COLO829 (cell line): ENCODE data around the gene ROCK2.

Experiments used
- DNase-seq: peaks from one replicate; pipeline ENCODE4 v3.0.0; 2012; ENCODE audit warnings: low spot score

The ROCK2 gene

GRCh38 chr2:11344342-11344955 lies at the start of gene ROCK2:
ROCK2 (minus strand) TSS chr2:11344636; CDS start chr2:11344136, 500 bp downstream.
- peak; percentile 73 for DNase-seq

GRCh38 chr2:11393711-11394236 lies 49.3 kb upstream of the ROCK2 start:
- DNase-seq = no peak

GRCh38 chr2:11391942-11392266 lies 47.5 kb upstream of the ROCK2 start:
- no peak for DNase-seq

GRCh38 chr2:11390399-11390658 lies 45.9 kb upstream of the ROCK2 start:
- DNase-seq = no peak

GRCh38 chr2:11389551-11390398 lies 45.3 kb upstream of the ROCK2 start:
- no peak for DNase-seq

- DNase-seq = no peak
Measured at GRCh38 chr2:11389052-11389420, 44.6 kb upstream of the ROCK2 start.

GRCh38 chr2:11388262-11389051 lies 44.0 kb upstream of the ROCK2 start:
- DNase-seq = no peak

- no peak for DNase-seq
Measured at GRCh38 chr2:11387843-11388242, 43.4 kb upstream of the ROCK2 start.

GRCh38 chr2:11387100-11387390 lies 42.6 kb upstream of the ROCK2 start:
- no peak for DNase-seq

- DNase-seq = no peak
Measured at GRCh38 chr2:11385847-11386246, 41.4 kb upstream of the ROCK2 start.

- DNase-seq = no peak
Measured at GRCh38 chr2:11385216-11385615, 40.8 kb upstream of the ROCK2 start.

- DNase-seq = no peak
Measured at GRCh38 chr2:11379558-11379957, 35.1 kb upstream of the ROCK2 start.

- DNase-seq = no peak
Measured at GRCh38 chr2:11377928-11378545, 33.6 kb upstream of the ROCK2 start.

- no peak for DNase-seq
Measured at GRCh38 chr2:11376071-11376470, 31.6 kb upstream of the ROCK2 start.

GRCh38 chr2:11375689-11376027 lies 31.2 kb upstream of the ROCK2 start:
- DNase-seq = no peak

GRCh38 chr2:11375025-11375688 lies 30.7 kb upstream of the ROCK2 start:
- DNase-seq = no peak

GRCh38 chr2:11373096-11373495 lies 28.7 kb upstream of the ROCK2 start:
- no peak for DNase-seq

- no peak for DNase-seq
Measured at GRCh38 chr2:11371092-11371937, 26.9 kb upstream of the ROCK2 start.

GRCh38 chr2:11370377-11371091 lies 26.1 kb upstream of the ROCK2 start:
- DNase-seq = no peak

- no peak for DNase-seq
Measured at GRCh38 chr2:11368059-11368572, 23.7 kb upstream of the ROCK2 start.
